GM20431 (cell line): ENCODE data around the gene DEF6.

Experiments used
- in situ Hi-C: fragments of 300-500 bp; cut with MseI, MboI; formaldehyde crosslinking; loops from one replicate; pipeline ENCODE4 v1.15.0; 2020; ENCODE audit warnings: low sequenced_read_pairs; ENCODE audit not compliant: unreplicated experiment

The DEF6 gene

DNA sequence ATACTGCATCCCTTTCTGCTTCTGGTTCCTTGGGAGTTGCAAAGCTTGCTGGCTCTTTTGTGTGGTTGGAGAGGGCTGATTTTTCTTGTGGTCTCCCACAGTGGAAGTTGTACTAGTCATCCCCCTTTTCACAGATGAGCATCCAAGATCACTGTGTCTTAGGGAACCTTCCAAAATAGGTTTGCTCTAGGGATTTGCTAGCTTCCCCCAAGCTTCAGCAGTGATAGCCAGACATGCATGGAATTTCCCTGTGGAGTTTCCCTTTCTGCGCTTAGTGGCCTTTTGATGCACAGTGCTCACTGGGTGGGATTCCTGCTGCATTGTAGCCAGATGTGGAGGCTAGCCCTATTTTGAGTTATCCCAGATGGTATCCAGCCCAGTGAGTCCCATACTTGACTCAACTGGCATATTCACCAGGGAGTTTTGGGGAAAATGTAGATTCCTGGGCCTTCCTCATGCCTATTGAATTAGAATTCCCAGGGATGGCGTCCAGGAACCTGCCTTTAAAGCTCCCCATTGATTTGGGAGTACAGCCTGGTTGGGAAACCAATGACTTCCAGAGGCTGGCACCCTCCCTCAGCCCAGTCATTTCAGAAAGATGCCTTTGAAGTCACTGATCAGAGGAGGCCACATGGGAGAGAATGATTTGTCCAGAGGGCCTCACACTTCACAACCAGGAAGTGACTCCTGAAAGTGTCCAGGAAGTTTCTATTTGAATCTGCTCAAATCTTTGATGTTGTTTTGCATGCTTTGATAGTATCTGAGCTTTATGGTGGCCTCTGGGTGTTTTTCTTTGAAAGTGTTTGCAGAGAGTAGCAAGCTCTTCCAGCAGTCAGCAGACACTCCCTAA, 70.6 kb downstream of the DEF6 start:
- in situ Hi-C loops: no loop called here

DNA sequence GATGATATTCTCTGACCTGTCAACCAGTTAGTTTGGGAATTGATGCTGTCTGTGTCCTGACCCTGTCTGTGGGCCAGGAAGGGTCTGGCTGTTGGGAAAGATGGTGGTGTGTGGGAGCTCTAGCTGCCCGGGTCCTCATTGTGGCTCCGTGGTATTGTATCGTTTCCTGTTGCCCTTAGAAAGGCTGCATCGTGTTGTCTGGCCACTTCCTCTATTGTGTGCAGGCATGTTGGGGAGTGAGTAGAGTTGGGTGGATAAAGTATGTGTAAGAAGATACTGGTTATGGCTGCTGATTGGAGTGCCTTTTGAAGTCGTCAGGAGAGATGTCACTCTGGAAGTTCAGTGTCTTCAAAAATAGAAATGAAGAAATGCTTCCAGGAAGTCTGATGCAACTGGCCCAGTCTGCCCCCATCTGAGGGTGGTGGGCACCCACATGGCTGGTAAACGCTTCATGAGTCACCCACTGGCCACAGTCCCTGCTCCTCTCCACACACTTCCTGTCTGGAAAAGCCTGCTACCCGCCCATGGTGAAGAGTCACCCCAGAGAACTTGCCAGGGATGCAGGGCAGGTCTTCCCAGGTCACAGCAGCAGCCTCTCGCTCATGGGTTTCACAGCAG, 72.6 kb downstream of the DEF6 start:
- in situ Hi-C loops: no loop called here

- in situ Hi-C loops: no loop called here
Measured at GRCh38 chr6:35370785-35371493, 73.3 kb downstream of the DEF6 start.
